HUDEP-2 (cell line): ENCODE results near the gene USP47.

Experiments
- DNase-seq, 76 experiments: peaks; one replicate each; lab custom pipeline; 2025; ENCODE audit not compliant: unreplicated experiment in 76 of 76; lab: John Stamatoyannopoulos, UW

USP47 gene

GRCh38 chr11:11864803-11865202, 23.0 kb downstream of the USP47 start:
- DNase-seq: no peak

DNA sequence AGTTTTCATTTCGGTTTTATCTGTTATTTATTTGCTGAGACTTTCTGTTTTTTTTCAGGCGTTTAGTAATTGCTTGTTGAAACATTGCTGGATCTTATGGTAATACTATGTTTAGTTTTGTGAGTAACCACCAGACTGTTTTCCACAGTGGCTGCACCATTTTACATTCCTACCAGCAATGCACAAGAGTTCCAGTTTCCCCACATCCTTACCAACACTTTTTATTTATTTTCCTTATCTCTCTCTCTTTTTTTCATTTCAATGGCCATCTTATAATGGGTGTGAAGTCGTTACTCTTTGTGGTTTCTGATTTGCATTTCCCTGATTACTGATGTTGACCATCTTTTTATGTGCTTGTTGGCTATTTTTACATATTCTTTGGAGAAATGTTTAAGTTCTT, 23.7 kb downstream of the USP47 start:
- no peak for DNase-seq

GRCh38 chr11:11866203-11866602, 24.4 kb downstream of the USP47 start:
- peak in 28 of 76 experiments; percentile 11 to 70 (median 37) for DNase-seq

DNA sequence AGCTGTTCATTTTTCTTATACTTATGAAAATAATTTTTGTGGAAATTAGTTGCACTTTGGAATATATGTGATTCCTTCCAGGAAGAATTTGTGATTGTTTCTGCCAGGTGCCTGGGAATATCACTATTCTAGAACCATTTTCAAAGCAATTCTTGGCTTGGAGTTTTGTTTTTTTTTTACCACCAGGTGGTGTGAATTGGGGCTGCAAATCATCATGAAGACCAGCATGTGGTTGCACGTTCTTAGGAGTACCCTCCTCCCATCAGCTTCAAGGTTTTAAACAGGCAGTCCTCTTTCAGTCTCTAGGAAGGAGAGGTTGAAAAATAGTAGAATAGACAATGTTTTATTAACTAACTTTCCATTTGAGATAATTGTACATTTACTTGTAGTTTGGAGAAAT, 25.9 kb downstream of the USP47 start:
- DNase-seq: no peak

DNA sequence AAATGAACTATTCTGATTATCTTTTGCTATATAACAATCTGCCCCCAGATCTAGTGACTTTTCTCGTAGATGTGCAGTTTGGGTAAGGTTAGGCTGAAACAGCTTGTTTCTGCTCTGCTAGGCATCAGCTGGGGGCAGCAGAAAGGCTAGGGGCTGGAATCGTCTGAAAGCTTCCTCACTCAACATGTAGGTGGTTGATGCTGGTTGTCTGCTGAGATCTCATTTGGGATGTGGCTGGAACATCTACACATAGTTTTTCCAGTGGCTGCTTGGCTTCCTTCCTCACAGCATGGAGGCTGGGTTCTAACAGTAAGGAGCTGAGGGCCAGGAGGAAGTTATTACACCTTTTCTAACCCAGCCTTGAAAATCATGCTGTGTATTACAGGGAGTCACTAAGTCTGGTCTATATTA, 30.2 kb downstream of the USP47 start:
- no peak for DNase-seq

DNA sequence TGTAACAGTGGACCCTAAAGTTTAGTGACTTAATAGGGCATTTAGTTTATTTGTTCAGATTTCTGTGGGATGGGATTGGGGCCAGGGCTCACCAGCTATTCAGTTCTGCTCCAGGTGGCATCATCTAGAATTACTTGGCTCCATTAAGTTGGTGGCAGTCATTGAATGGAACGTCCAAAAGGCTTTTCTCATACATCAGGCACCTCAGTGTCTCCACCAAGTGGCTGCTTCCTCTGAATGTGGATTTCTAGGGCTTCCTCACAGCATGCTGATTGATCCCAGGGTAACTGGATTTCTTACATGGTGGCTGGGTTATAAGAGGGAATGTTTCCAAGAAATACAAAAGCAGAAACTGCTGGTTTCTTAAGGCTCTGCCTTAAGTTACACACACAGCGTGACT, 34.7 kb downstream of the USP47 start:
- peak in 19 of 76 experiments; percentile 3 to 36 (median 14) for DNase-seq

DNA sequence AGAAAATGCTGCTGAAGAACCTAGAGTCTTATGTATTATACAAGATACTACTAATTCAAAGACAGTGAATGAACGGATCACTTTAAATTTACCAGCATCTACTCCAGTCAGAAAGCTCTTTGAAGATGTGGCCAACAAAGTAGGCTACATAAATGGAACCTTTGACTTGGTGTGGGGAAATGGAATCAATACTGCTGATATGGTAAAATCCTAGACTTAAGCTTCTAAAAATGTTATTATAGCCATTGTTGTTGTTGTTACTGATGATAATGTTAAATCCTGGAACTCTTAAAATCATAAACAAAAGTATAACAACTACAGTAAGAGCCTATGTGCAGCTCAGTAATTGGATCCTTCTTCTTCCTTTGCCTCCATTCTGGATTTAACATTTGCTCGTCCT, 38.4 kb downstream of the USP47 start:
- DNase-seq: no peak

GRCh38 chr11:11882539-11882938, 40.8 kb downstream of the USP47 start:
- no peak for DNase-seq

DNA sequence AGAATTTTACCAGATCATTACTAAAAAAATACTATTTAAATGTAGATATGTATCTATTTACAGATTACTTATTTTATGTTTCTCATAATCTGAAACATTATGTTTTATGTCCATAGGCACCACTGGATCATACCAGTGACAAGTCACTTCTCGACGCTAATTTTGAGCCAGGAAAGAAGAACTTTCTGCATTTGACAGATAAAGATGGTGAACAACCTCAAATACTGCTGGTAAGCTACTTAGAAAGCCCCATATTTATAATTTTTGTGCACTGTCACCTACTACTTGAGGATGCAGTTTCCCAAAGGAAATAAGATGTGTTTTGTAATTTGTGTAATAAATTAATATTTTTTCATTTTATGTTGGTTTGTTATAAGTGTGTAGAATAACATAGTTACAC, 42.6 kb downstream of the USP47 start:
- DNase-seq: no peak

DNA sequence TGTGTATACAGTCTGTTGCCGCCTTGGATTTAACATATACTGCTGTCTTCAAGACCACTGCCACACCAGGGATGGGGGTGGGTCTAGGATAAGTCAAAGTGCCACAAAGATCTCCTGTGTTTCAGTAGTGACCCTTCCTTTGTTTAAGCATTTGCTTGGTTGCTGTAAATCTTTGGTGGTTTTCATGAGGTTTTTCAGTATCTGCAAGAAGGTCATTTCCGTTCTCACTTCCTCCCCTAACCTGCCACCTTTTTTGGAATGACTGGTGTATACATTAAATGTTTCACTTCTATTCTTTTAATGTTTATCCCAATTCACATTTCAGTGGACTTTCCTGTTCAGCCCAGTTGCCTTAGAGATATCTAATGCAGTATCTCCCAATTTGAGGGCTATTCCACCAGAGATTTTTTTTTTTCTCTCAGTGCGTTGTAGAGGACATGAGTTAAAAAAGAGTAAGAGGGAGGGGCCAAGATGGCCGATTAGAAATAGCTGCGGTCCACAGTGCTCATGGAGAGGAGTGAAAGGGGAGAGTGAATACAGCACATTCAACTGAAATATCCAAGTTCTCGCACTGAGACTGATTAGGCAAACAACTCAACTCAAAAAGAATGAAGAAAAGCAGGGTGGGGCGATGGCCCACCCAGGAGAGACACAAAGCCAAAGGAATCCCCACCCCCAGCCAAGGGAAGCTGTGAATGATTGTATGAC, 43.2 kb downstream of the USP47 start:
- no peak for DNase-seq

DNA sequence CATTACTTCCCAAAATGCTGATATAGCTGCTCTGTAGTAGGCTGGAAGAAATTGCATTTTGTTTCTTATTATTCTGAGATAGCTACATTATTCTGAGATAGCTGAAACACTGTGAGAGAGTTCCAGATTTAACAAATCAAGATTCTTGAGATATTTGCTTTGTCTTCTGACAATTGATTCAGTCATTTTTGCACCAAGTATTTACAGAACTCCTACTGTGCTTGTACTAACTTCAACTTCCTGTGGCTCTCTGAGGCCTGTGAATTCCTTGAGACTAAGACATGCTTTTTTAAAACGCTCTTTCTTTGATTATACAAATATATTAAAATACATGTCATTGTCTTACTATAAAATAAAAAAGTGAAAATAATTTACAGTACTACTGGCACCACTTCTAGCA, 52.7 kb downstream of the USP47 start:
- DNase-seq: no peak

DNA sequence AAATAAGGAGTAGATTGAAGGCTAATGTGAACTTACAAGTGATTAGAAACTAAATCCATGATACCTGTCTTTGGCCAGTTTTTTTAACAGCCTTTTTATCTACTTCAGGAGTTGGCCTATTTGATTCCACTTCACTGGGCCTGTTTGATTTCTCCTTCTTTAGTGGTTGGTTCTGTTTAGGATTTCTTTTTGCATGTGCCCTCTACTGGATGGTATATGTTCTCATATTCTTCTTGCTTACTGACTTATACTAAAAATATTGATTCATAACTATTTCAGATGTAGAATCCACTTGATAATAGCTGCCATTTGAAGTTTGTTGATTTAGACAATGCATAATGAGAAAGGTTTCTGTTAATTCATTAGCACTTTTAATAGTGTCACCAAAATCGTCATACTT, 53.9 kb downstream of the USP47 start:
- no peak for DNase-seq

- DNase-seq: no peak
Measured at GRCh38 chr11:11898648-11899047, 56.9 kb downstream of the USP47 start.

DNA sequence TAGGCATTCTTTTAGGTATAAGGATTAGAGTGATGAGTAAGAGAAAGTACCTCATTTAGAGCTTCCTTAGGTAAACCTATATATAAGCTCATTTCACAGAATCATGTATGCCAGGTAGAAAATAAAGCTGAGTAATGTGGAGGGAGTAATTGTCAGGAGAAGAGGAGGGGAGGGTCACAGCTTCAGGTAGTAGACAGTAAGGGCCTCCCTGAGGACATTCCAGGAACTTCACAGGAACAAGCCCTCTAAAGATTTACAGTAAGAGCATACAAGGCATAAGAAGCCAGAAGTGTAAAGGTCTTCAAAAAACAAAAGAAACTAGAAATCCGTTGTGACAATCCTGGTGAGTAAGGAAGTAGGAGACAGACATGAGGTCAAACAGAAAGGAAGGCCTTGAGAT, 57.6 kb downstream of the USP47 start:
- no peak for DNase-seq

DNA sequence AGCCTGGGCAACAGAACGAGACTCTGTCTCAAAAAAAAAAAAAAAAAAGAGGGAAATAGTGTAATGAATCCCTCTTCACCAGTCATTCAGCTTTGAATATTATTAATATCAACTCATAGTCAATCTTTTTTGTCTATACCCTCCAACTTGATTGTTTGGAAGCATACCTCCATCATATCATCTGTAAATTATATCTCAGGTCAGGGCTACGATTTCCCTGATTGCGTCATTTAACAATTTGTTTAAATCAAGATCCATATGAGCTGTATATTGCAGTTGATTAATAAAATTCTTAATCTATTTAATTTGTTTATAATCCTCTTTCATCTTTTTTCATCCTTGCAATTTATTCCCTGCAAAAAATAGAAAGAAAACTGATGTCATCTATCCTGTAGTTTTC, 60.2 kb downstream of the USP47 start:
- DNase-seq: no peak

DNA sequence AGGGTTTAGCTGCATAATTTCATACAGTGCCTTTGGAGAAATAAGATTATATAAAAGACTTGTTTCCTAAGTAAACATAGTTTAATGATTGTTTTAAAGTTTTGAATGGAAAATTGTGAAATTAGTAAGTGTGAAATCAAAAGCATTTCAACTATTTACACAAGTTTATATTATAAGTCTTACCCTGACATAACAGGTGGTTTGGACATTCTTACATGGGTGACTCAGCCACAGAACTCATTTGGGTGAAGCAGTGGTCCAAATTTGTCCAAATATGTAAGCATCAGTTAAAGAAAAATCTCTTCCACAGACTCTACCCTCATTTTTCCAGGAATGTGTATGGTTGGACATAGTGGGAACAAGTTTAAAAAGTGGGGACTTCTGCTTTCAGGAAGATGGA, 68.0 kb downstream of the USP47 start:
- no peak for DNase-seq

GRCh38 chr11:11910541-11910940, 68.8 kb downstream of the USP47 start:
- no peak for DNase-seq

GRCh38 chr11:11913395-11913794, 71.6 kb downstream of the USP47 start:
- no peak for DNase-seq

GRCh38 chr11:11915625-11916024, 73.9 kb downstream of the USP47 start:
- DNase-seq: no peak

- no peak for DNase-seq
Measured at GRCh38 chr11:11916981-11917399, 75.2 kb downstream of the USP47 start.

DNA sequence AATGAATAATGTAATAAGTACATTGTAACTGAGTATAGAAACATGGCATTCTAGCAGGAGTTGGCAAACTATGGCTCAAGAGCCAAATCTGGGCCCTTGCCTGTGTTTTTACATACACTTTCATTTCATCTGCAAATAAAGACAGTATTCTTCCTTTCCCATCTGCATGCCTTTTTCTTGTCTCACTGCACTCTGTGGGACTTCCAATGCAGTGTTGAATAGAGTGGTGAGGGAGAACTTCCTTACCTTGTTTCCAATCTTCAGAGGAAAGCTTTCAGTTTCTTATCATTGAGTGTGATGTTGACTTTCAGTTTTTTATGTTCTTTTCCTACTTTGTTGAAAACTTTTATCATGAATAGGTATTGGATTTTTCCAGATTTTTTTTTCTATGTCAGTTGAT, 82.1 kb downstream of the USP47 start:
- no peak for DNase-seq

DNA sequence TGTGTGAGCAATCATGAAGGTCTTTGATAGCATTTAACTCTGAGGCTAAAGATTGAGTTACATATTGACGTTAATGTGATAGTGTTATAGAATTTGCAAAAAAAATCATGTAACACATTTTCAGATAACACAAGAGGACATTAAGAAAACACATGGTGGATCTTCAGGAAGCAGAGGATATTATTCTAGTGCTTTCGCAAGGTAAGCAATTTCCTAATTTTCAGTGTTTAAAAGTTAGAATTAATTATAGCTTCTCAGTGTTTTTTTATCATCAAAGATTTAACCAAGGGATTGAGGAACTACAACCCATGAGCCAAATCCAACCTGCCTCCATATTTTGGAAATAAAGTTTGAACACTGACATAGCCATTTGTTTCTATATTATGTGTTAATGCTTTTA, 88.1 kb downstream of the USP47 start:
- DNase-seq: no peak

DNA sequence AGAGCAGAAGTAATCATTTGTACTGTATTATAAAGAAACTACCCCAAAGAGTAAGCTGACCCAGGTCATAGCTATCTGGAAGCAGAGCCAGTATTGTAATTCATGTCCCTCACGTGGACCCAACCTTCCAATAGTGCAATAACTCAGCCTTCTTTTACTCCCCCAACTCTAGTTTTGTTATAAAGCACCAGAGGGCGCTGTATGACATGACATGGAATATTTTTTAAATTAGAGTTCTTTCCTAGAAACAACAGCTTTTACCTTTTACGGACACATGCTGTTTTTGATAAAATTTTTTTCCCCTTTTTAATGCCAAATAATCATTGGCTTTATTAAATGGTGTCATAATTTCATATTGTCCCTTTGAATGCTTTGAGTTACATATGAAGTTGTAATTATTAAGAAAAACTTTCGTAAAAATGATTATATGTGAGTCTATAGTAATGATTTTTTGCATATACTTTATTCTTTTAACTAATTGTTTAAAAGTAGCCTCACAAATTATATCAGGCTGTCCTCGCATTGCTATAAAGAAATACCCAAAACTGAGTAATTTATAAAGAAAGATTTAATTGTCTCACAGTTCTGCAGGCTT, 89.8 kb downstream of the USP47 start:
- DNase-seq: peak in 28 of 76 experiments; percentile 3 to 58 (median 16)
